Choroid plexus epithelial cell (primary cell): ENCODE measurements around the gene NME3.

ENCODE experiments used
- DNase-seq: peaks from one replicate; pipeline ENCODE4 v3.0.0-alpha.2; 2010; ENCODE audit warnings: low read depth
- H3K4me3 ChIP-seq: 2 replicates; pipeline ENCODE4 v1.5.1; 2011; ENCODE audit warnings: low read depth, mild to moderate bottlenecking, control low read depth, low read length, moderate library complexity
- TF ChIP-seq, protein P1 (sequence below): conservative IDR thresholded peaks from 2 replicates; pipeline ENCODE4 v1.5.1; 2011; ENCODE audit warnings: low read depth, mild to moderate bottlenecking, control low read depth, inconsistent platforms, low read length, moderate library complexity

NME3 gene

GRCh38 chr16:1817716-1818115, 46.4 kb upstream of the NME3 start:
- TF ChIP-seq, protein P1, sequence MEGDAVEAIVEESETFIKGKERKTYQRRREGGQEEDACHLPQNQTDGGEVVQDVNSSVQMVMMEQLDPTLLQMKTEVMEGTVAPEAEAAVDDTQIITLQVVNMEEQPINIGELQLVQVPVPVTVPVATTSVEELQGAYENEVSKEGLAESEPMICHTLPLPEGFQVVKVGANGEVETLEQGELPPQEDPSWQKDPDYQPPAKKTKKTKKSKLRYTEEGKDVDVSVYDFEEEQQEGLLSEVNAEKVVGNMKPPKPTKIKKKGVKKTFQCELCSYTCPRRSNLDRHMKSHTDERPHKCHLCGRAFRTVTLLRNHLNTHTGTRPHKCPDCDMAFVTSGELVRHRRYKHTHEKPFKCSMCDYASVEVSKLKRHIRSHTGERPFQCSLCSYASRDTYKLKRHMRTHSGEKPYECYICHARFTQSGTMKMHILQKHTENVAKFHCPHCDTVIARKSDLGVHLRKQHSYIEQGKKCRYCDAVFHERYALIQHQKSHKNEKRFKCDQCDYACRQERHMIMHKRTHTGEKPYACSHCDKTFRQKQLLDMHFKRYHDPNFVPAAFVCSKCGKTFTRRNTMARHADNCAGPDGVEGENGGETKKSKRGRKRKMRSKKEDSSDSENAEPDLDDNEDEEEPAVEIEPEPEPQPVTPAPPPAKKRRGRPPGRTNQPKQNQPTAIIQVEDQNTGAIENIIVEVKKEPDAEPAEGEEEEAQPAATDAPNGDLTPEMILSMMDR = no peak
- no peak overlapping the region for H3K4me3 ChIP-seq
- no peak for DNase-seq

- no peak overlapping the region for H3K4me3 ChIP-seq
- TF ChIP-seq, protein P1 = no peak
- no peak for DNase-seq
Observed at GRCh38 chr16:1817276-1817589, 45.9 kb upstream of the NME3 start.

DNA sequence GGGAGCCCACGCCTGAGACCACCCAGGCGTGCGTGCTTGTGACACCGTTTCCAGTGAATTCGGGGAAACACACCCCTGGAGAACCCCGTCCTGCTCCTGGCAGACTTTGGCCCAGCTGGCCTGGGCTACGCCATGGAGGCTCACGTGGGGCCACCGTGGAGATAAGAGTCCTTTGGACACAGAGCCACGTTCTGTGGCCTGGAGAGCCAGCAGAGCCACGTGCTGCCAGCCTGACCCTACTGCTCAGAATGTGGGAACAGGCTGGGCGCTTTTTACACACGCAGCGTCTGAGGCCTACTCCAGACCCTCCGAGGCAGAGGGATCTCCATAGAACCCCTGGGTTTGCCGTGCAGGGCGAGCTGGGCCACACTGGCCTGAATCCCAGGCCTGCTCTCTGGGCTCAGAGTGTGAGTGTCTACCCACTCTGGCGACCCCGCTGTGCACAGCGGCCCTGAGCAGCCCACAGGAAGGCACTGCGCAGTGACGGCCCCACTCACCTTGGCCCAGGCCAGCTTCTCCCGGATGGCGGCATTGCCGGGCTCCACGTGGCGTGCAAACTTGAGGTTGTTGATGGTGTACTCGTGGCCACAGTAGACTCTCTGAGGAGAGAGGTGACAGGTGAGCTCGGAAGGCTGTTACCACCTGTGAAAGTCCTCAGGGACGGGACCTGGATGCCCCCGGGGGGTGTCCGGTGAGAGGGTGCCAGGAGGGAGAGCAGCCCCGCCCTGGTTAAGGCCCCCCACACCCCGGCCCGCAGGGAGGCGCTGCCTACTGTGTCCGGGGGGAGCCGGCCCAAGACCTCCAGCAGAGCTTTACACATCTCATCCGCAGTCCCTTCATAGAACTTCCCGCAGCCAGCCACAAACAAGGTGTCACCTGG, 45.3 kb upstream of the NME3 start:
- TF ChIP-seq, protein P1 = no peak
- H3K4me3 ChIP-seq = no peak overlapping the region
- DNase-seq = no peak

DNA sequence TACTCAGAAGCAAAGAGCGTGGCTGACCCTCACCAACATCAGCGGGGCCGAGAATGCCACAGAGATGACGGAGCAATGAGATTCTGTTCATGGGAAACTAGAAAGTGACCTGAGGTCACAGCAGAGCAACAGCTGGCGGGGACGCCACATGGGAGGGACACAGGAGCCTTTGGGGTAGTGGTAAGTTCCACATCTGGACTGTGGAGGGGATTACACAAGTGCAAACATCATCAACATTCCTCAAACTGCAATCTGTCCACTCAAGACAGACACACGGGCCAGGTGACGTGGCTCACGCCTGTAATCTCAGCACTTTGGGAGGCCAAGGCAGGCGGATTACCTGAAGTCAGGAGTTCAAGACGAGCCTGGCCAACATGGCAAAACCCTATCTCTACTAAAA, 44.1 kb upstream of the NME3 start:
- TF ChIP-seq, protein P1 = no peak
- DNase-seq = no peak
- H3K4me3 ChIP-seq = no peak overlapping the region

DNA sequence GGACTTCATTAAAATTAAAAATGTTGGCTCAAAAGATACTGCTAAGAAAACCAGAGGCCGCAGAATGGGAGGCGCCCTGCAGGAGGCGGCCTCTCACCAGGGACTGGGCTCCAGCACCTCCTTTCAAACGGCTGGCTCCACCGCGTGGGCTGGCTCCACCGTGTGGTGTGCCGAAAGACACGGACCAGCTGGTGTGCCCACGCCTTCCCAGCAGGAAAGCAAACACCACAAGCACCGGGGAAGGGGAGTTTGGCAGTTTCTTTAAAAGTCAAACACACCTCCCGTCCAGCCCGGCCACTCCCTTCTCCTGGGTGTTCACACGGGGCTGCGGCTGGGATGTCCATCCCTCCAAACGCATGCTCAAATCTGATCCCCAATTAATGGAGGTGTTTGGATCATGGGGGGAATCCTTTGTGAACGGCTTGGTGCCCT, 41.4 kb upstream of the NME3 start:
- H3K4me3 ChIP-seq = no peak overlapping the region
- peak; percentile 84 for DNase-seq
- TF ChIP-seq, protein P1 = peak; percentile 76

DNA sequence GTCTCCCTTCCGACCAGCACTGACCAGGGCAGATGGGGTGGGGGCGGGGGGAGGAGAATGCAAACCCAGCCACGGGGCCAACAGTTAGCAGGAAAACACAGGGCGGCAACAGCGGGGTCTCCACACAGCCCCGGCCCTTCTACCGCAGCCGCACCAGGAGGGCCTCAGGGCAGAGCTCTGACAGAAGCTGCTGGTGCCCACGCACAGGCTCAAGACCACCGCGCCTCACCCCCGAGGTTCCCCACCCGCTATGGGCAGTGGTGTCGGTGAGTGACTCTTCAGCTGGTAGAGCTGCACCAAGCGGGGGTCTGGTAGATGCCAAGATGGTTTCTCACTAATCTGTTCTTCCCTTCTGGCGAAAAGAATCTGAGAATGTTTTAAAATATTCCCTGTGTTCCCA, 39.2 kb upstream of the NME3 start:
- H3K4me3 ChIP-seq = no peak overlapping the region
- no peak for DNase-seq
- TF ChIP-seq, protein P1 = no peak

DNA sequence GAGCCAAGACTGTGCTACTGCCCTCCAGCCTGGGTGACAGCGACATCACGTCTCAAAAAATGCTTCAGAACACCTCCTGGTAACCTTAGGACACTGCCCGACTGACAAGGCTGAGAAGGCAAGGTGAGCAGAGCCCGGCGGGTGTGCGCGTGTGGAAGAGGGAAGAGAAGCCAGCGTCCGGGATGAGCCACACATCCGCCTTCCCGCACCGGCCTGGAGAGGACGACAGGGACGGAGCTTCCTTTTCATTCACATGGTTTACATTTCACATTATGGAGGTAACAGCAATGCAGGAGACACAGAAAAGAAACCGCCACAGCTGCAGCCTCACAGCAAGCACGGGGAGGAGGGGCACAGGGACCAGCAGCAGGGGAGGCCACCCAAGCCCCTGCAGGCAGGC, 38.8 kb upstream of the NME3 start:
- no peak for DNase-seq
- TF ChIP-seq, protein P1 = no peak
- no peak overlapping the region for H3K4me3 ChIP-seq
